ENCODE results near the gene ABHD8.

ABHD8 gene

GRCh38 chr19:17244618-17245534, 58.3 kb downstream of the ABHD8 start:
- CTCF ChIA-PET: no interaction called here
- no peak for TF ChIP-seq CTCF (conservative IDR thresholded peaks at IDR 0.05; ENCODE audit: low read depth)
- POLR2A ChIA-PET (ENCODE audit: low non-redundant PET): interaction anchor here (1.1 kb wide), 1 partner anchor 9 kb away, joined by 3 read pairs; no protein-coding TSS in a partner anchor
- peak overlapping the region; percentile 89 for H3K27ac ChIP-seq
- no peak for DNase-seq (ENCODE audit: low spot score)

- H3K27ac ChIP-seq: peak overlapping the region; percentile 89
- DNase-seq (ENCODE audit: low spot score): peak; percentile 45
- ChIA-PET CTCF (interaction anchor here (0.6 to 1.7 kb wide), 2 partner anchors 16 to 17 kb away, joined by 3 to 6 read pairs; no protein-coding TSS in a partner anchor), POLR2A (ENCODE audit: low non-redundant PET) (interaction anchor here (0.5 to 1.1 kb wide), 3 partner anchors 8 to 64 kb away, joined by 3 to 4 read pairs (median 3); no protein-coding TSS in a partner anchor)
- no peak for TF ChIP-seq CTCF (conservative IDR thresholded peaks at IDR 0.05; ENCODE audit: low read depth)
Observed at GRCh38 chr19:17243830-17244617, 59.2 kb downstream of the ABHD8 start.

GRCh38 chr19:17243211-17243829, 59.9 kb downstream of the ABHD8 start:
- POLR2A ChIA-PET (ENCODE audit: low non-redundant PET): interaction anchor here (0.5 to 0.6 kb wide), 2 partner anchors 50 to 65 kb away, joined by 3 to 4 read pairs; no protein-coding TSS in a partner anchor
- TF ChIP-seq CTCF (conservative IDR thresholded peaks at IDR 0.05; ENCODE audit: low read depth): no peak
- no peak for DNase-seq (ENCODE audit: low spot score)
- H3K27ac ChIP-seq: peak overlapping the region; percentile 89
- CTCF ChIA-PET: interaction anchor here (0.6 to 1.7 kb wide), 4 partner anchors 17 to 40 kb away, joined by 3 to 6 read pairs (median 3); no protein-coding TSS in a partner anchor

GRCh38 chr19:17242431-17243208, 60.6 kb downstream of the ABHD8 start:
- CTCF ChIA-PET: interaction anchor here (0.6 to 1.7 kb wide), 6 partner anchors 16 to 1633 kb away, joined by 3 to 6 read pairs (median 3); no protein-coding TSS in a partner anchor
- TF ChIP-seq CTCF (conservative IDR thresholded peaks at IDR 0.05; ENCODE audit: low read depth): no peak
- peak overlapping the region; percentile 89 for H3K27ac ChIP-seq
- POLR2A ChIA-PET (ENCODE audit: low non-redundant PET): interaction anchor here (0.6 kb wide), 1 partner anchor 568 kb away, joined by 3 read pairs; no protein-coding TSS in a partner anchor
- DNase-seq (ENCODE audit: low spot score): no peak

All from RWPE1 (cell line).